Osteocyte (in vitro differentiated cells): ENCODE measurements around the gene CYB5R4. TPM values are rescaled to one million over a fixed set of nuclear protein-coding genes. Genes with fewer than 3 reads are reported as not detected.
"Not testable (repeated sequence)": the region's sequence is repeated elsewhere in the genome, so short reads cannot be mapped to it uniquely, and the experiment has no call there.

Experiments used
- DNase-seq: peaks from one replicate; pipeline ENCODE4 v3.0.0; 2021; ENCODE audit warnings: mixed read lengths; ENCODE audit not compliant: unreplicated experiment; ENCODE audit errors: extremely low spot score
- H3K27ac Mint-ChIP-seq: one replicate; pipeline ENCODE4 v1.8.0; 2021; ENCODE audit warnings: mild to moderate bottlenecking, mixed read lengths; ENCODE audit not compliant: unreplicated experiment
- H3K27me3 Mint-ChIP-seq: one replicate; pipeline ENCODE4 v1.8.0; 2021; ENCODE audit warnings: mixed read lengths; ENCODE audit not compliant: unreplicated experiment
- H3K36me3 Mint-ChIP-seq: one replicate; pipeline ENCODE4 v1.8.0; 2021; ENCODE audit warnings: mixed read lengths; ENCODE audit not compliant: unreplicated experiment
- H3K4me1 Mint-ChIP-seq: one replicate; pipeline ENCODE4 v1.8.0; 2021; ENCODE audit warnings: mixed read lengths; ENCODE audit not compliant: unreplicated experiment
- H3K4me3 Mint-ChIP-seq: one replicate; pipeline ENCODE4 v1.8.0; 2021; ENCODE audit warnings: mild to moderate bottlenecking, moderate library complexity, mixed read lengths; ENCODE audit not compliant: unreplicated experiment
- H3K9me3 Mint-ChIP-seq: one replicate; pipeline ENCODE4 v1.8.0; 2021; ENCODE audit warnings: mixed read lengths; ENCODE audit not compliant: unreplicated experiment
- total RNA-seq: library from RNA; stranded (reverse); gene quantifications from 2 replicates; pipeline ENCODE4 v1.2.1, GENCODE V29; 2021
- TF ChIP-seq, protein P1 (sequence below): fragments of 200-600 bp; sonication (generic); IDR thresholded peaks from 2 replicates; pipeline ENCODE4 v1.5.0; 2021; ENCODE audit warnings: antibody characterized with exemption, mild to moderate bottlenecking, moderate library complexity

The CYB5R4 gene
- total RNA-seq, 1 donor from 2014 or later, result 10.9 TPM

DNA sequence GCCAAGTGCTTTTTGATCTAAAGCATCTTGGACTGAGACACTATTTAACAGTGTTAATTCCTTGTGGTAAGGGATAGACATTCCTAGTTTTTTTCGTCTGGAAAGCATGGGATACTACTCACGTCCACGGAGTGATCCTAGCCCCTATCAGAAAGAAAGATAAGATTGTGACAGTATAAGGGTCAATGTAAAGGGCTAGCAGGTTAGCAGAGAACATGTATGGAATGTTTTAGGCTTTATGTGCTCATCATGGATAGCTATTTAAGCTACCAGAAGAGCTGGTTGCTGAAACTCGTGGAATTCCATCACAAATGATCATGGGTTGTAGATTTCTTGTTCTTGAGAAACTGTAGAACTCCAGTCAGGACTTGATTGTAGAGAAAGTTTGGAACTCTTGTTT lies 32.1 kb downstream of the CYB5R4 start:
- no peaks in the 10 kb centered on the region for H3K9me3 Mint-ChIP-seq
- TF ChIP-seq, protein P1, sequence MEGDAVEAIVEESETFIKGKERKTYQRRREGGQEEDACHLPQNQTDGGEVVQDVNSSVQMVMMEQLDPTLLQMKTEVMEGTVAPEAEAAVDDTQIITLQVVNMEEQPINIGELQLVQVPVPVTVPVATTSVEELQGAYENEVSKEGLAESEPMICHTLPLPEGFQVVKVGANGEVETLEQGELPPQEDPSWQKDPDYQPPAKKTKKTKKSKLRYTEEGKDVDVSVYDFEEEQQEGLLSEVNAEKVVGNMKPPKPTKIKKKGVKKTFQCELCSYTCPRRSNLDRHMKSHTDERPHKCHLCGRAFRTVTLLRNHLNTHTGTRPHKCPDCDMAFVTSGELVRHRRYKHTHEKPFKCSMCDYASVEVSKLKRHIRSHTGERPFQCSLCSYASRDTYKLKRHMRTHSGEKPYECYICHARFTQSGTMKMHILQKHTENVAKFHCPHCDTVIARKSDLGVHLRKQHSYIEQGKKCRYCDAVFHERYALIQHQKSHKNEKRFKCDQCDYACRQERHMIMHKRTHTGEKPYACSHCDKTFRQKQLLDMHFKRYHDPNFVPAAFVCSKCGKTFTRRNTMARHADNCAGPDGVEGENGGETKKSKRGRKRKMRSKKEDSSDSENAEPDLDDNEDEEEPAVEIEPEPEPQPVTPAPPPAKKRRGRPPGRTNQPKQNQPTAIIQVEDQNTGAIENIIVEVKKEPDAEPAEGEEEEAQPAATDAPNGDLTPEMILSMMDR, result no peak
- no peaks in the 10 kb centered on the region for H3K4me1 Mint-ChIP-seq
- H3K4me3 Mint-ChIP-seq, result no peak overlapping the region
- H3K27me3 Mint-ChIP-seq, result no peaks in the 10 kb centered on the region
- H3K27ac Mint-ChIP-seq, result no peak overlapping the region
- peaks cover 2% of the 10 kb centered on the region for H3K36me3 Mint-ChIP-seq
- no peak for DNase-seq

DNA sequence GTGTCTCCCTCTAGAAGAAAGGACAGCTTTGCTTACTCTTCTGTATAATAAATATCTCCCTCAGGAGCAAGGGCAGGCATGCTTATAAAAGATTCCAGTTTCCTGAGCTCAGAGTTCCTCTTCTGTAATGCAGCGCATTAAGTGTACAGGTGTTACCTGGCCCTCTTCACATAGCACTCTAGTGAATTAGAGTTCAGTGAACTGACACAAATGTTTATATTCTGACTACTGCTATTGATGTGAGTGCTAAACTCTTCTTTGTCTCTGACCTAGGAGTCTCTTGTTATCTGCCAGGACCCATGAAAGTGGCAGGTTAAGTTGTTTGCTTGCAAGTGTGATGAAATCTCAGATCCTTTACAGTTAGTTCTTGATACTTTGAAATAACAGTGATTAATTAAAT lies 33.5 kb downstream of the CYB5R4 start:
- Mint-ChIP-seq H3K4me3 (no peak overlapping the region), H3K9me3 (no peaks in the 10 kb centered on the region), H3K36me3 (peaks cover 7% of the 10 kb centered on the region), H3K4me1 (no peaks in the 10 kb centered on the region), H3K27me3 (no peaks in the 10 kb centered on the region), H3K27ac (no peak overlapping the region)
- TF ChIP-seq, protein P1, result no peak
- no peak for DNase-seq

DNA sequence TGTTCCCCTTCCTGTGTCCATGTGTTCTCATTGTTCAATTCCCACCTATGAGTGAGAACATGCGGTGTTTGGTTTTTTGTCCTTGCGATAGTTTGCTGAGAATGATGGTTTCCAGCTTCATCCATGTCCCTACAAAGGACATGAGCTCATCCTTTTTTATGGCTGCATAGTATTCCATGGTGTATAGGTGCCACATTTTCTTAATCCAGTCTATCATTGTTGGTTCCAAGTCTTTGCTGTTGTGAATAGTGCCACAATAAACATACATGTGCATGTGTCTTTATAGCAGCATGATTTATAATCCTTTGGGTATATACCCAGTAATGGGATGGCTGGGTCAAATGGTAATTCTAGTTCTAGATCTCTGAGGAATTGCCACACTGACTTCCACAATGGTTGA lies 37.6 kb downstream of the CYB5R4 start:
- not testable (repeated sequence) for H3K27me3 Mint-ChIP-seq, H3K4me3 Mint-ChIP-seq, H3K27ac Mint-ChIP-seq, DNase-seq, H3K4me1 Mint-ChIP-seq
- Mint-ChIP-seq H3K36me3 (peaks cover 16% of the 10 kb centered on the region), H3K9me3 (peaks cover 19% of the 10 kb centered on the region)

DNA sequence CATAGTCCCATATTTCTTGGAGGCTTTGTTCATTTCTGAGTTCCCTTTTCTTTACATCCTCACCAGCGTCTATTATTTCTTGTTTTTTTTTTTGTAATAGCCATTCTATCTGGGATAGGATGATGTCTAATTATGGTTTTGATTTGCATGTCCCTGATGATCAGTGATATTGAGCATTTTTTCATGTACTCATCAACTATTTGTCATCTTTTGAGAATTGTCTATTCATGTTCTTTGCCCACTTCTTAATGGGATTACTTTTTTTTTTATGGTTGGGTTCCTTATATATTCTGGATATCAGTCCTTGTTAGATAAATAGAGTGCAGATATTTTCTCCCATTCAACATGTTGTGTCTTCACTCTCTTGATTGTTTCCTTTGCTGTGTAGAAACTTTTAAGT lies 42.1 kb downstream of the CYB5R4 start:
- Mint-ChIP-seq H3K4me1 (no peaks in the 10 kb centered on the region), H3K4me3 (no peak overlapping the region), H3K27ac (no peak overlapping the region), H3K36me3 (peaks cover 13% of the 10 kb centered on the region), H3K27me3 (no peaks in the 10 kb centered on the region), H3K9me3 (peaks cover 44% of the 10 kb centered on the region)
- TF ChIP-seq, protein P1, result no peak
- DNase-seq, result no peak

DNA sequence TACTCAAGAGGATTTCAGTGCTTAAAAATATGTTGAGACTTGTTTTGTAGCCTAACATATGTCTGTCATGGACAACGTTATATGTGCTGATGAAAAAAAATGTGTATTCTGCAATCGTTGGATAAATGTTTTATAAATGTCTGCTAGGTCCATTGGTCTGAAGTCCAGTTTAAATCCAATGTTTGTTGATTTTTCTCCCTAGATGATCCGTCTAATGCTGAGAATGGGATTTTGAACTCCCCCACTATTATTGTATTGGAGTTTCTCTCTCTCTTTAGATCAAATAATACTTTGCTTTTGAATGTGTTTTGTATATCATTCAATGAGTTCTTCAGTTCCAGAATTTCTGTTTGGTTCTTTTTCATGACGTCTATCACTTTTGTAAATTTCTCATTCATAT lies 44.9 kb downstream of the CYB5R4 start:
- Mint-ChIP-seq H3K27ac (no peak overlapping the region), H3K4me3 (no peak overlapping the region), H3K4me1 (peaks cover 2% of the 10 kb centered on the region), H3K9me3 (peaks cover 46% of the 10 kb centered on the region), H3K27me3 (no peaks in the 10 kb centered on the region), H3K36me3 (peaks cover 8% of the 10 kb centered on the region)
- TF ChIP-seq, protein P1, result no peak
- no peak for DNase-seq

DNA sequence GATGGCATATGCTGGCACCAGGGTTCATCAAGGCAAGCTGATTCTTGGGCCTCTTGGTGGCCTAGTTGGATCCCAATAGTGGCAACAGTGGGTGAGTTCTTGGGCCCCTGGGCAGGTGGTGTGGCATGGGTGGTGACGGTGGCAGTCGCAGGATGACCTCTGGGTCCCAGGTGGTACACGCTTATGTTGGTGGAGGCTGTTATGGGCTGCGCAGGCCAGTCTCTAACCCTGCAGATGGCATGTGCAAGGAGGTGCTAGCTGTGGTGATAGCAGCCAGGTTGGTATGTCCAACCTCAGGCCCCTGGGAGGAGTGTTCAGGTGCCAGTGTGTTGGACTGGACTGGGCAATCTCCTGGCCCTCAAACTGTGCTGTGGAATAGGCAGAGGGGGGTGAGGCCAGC lies 46.2 kb downstream of the CYB5R4 start:
- no peak for DNase-seq
- peaks cover 39% of the 10 kb centered on the region for H3K9me3 Mint-ChIP-seq
- TF ChIP-seq, protein P1, result no peak
- no peaks in the 10 kb centered on the region for H3K27me3 Mint-ChIP-seq
- no peak overlapping the region for H3K4me3 Mint-ChIP-seq
- no peak overlapping the region for H3K27ac Mint-ChIP-seq
- H3K4me1 Mint-ChIP-seq, result peaks cover 2% of the 10 kb centered on the region
- peaks cover 8% of the 10 kb centered on the region for H3K36me3 Mint-ChIP-seq

DNA sequence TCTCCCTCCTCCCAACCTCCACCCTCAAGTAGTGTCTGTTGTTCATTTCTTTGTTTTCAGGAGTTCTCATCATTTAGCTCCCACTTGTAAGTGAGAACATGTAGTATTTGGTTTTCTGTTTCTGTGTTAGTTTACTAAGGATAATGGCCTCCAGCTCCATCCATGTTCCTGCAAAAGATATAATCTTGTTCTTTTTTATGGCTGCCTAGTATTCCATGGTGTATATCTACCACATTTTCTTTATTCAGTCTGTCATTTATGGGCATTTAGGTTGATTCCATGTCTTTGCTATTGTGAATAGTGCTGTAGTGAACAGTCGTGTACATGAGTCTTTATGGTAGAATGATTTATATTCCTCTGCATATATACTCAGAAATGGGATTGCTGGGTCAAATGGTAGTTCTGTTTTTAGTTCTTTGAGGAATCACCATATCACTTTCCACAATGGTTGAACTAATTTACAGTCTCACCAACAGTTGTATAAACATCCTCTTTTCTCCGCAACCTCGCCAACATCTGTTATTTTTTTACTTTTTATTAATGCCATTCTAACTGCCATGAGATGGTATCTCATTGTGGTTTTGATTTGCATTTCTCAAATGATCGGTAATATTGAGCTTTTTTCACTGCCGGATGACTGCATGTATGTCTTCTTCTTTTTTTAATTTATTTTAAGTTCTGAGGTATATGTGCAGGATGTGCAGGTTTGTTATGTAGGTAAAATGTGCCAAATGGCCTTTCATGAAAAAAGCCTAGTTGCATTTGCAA lies 48.3 kb downstream of the CYB5R4 start:
- H3K9me3 Mint-ChIP-seq, result peaks cover 21% of the 10 kb centered on the region
- not testable (repeated sequence) for H3K4me3 Mint-ChIP-seq, DNase-seq, H3K4me1 Mint-ChIP-seq, H3K36me3 Mint-ChIP-seq, H3K27me3 Mint-ChIP-seq, H3K27ac Mint-ChIP-seq
